NCI-H774 (cell line): ENCODE measurements around the gene NRP1.

Experiments
- DNase-seq: peaks from one replicate; lab custom pipeline; 2025; lab: John Stamatoyannopoulos, UW

NRP1 gene

GRCh38 chr10:33290321-33291052 lies 44.0 kb downstream of the NRP1 start:
- DNase-seq = no peak

GRCh38 chr10:33289776-33290175 lies 44.7 kb downstream of the NRP1 start:
- no peak for DNase-seq

GRCh38 chr10:33288127-33288526 lies 46.3 kb downstream of the NRP1 start:
- DNase-seq = no peak

GRCh38 chr10:33287112-33287511 lies 47.4 kb downstream of the NRP1 start:
- no peak for DNase-seq

- no peak for DNase-seq
Observed at GRCh38 chr10:33286157-33286934, 48.1 kb downstream of the NRP1 start.

GRCh38 chr10:33284945-33285344 lies 49.5 kb downstream of the NRP1 start:
- no peak for DNase-seq

GRCh38 chr10:33279811-33280602 lies 54.5 kb downstream of the NRP1 start:
- DNase-seq = no peak

- DNase-seq = no peak
Observed at GRCh38 chr10:33279276-33279675, 55.2 kb downstream of the NRP1 start.

GRCh38 chr10:33278198-33278597 lies 56.3 kb downstream of the NRP1 start:
- no peak for DNase-seq

GRCh38 chr10:33277135-33277536 lies 57.3 kb downstream of the NRP1 start:
- DNase-seq = no peak

GRCh38 chr10:33276282-33276923 lies 58.1 kb downstream of the NRP1 start:
- DNase-seq = no peak

GRCh38 chr10:33274096-33274785 lies 60.2 kb downstream of the NRP1 start:
- no peak for DNase-seq

GRCh38 chr10:33273295-33274002 lies 61.0 kb downstream of the NRP1 start:
- DNase-seq = peak; percentile 34

- no peak for DNase-seq
Observed at GRCh38 chr10:33272635-33273034, 61.8 kb downstream of the NRP1 start.

GRCh38 chr10:33271969-33272583 lies 62.4 kb downstream of the NRP1 start:
- DNase-seq = no peak

- DNase-seq = no peak
Observed at GRCh38 chr10:33270971-33271370, 63.5 kb downstream of the NRP1 start.

- no peak for DNase-seq
Observed at GRCh38 chr10:33267708-33268107, 66.8 kb downstream of the NRP1 start.

- no peak for DNase-seq
Observed at GRCh38 chr10:33265621-33266020, 68.8 kb downstream of the NRP1 start.

GRCh38 chr10:33263453-33263852 lies 71.0 kb downstream of the NRP1 start:
- no peak for DNase-seq

- no peak for DNase-seq
Observed at GRCh38 chr10:33262871-33263270, 71.6 kb downstream of the NRP1 start.
